Purkinje cell (primary cell): Measurements from ENCODE around the gene TEX35. TPM values are rescaled to one million over a fixed set of nuclear protein-coding genes. Genes with fewer than 3 reads are reported as not detected.

Experiments used
- polyA plus RNA-seq: library from polyadenylated mRNA; unstranded; fragments of >200 nt; fragmentation: Nextera tagmentation; gene quantifications from 2 replicates; pipeline ENCODE4 v1.2.1, GENCODE V29; 2014

The TEX35 gene
- polyA plus RNA-seq = 0.38 TPM in 1 of 2 replicates, not detected in the other

DNA sequence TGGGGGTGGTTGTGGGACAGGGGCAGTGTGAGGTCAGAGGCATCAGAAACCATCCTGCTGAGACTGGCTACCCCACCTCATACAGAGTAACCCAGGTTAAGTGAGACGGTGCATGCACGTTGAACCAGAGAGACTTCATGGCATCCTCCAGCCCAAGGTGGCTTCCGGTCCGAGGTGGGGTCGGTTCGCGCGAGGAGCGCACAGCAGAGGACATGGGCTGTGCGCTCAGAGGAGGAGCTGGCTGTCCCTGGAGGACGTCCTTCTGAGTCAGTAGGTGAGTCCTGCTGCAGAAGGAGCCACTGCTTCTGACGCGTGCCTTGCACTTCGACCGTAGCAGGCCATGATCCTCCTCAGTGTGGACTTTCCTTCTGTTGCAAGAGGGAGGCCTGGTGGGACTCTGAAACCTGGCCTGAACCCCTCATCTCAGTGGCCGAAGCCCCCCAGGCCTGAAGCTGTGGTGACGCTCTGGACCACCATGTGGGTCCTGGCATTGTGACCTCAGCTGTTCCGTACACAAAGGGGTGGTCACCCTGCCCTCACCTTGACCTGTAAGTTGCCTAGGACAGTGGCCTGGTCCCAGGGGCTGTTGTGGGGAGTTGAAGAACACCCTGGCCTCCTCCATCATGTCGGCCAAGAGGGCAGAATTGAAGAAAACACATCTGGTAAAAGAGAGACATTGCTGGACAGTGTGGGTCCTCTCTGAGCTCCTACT, at the start of gene TEX35:
Gene TEX35 (plus strand): TSS at position 544 of the 712 bp plus-strand sequence. CDS start 80 bp downstream, at position 624.

DNA sequence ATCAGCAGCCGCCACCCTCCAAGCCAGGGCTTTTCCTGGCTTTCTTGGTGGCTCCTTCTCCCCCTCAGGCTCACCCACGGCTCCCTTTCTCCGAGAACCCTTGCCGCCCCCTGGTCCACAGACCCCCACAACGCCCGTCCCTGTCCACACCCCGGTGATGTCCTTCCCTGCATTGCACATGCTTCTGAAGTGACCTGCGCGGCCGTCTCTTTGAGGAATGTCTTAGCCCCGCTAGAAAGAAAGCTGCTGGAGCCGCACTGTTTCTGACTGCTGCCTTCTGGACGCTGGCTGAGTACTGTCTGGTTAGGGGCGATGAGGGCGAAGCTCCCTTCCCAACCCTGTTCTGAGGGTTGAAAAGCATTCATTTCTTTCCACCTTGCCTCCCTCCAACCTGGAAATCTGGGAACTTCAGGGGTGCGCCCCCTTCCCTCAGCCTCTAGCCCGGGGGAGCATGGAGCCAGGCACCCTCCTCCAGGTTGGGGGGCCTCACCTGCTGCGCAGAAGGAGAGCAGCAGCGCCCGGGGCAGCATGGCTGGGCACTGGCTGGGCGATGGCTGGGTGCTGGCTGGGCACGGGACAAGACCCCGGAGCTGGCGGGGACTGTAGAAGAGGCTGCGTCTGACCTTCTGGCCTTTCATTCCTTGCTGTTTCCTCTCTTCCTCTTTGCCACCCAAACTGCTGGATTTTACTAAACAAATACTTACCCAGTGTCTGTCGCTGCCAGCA, 16.3 kb upstream of the TEX35 start, which contains the start of gene CLEC20A:
Gene CLEC20A (minus strand): TSS at position 555 of the 726 bp plus-strand sequence. CDS start 25 bp downstream, at position 530.

Other genes with a start within 250 kb of the TEX35 start
- 0.79 TPM in 1 of 2 replicates, not detected in the other for gene CLEC20A, start 16.1 kb upstream of the TEX35 start, polyA plus RNA-seq
- gene RALGPS2, start 212.1 kb downstream of the TEX35 start, polyA plus RNA-seq = 6.1 TPM in 2 replicates